ENCODE measurements around the gene SAMD11.

The SAMD11 gene

DNA sequence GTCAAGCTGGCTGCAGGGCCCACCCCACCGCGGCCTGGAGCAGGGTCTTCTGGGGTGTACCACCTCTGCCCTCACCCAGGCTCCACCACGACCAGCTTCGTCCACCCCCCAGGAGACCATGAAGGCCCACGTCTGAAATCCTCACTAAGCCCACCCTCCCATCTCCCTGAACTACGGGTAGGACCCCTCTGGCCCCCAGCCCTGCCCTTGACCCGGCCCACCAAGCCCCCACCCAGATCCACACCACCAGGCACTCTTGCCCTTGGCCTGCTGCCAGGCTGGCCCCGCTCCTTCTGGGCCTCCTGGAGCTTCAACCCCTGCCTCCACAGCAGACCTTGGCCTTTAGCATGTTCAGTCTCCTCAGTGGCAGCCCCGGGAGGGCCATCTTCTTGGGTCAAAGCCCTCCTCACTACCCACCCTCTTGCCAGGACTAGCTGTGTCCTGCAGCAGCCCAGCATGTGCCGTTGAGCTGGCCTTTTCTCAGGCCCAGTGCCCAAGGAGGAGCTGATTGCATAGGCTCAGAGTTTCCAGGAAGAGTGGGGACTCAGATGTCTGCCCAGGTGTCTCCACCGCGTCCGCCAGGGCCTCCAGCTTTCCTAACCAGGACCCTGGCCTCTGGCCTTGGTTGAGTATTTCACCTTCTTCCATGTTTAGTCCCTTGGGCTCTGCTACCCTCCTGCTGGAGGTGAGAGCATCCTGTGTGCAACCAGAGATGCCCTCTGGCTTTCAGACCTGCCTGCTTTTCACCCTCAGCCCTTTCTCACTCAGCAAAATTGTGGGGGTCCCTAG, 17.7 kb upstream of the SAMD11 start:
- peak; percentile 21 for DNase-seq

DNA sequence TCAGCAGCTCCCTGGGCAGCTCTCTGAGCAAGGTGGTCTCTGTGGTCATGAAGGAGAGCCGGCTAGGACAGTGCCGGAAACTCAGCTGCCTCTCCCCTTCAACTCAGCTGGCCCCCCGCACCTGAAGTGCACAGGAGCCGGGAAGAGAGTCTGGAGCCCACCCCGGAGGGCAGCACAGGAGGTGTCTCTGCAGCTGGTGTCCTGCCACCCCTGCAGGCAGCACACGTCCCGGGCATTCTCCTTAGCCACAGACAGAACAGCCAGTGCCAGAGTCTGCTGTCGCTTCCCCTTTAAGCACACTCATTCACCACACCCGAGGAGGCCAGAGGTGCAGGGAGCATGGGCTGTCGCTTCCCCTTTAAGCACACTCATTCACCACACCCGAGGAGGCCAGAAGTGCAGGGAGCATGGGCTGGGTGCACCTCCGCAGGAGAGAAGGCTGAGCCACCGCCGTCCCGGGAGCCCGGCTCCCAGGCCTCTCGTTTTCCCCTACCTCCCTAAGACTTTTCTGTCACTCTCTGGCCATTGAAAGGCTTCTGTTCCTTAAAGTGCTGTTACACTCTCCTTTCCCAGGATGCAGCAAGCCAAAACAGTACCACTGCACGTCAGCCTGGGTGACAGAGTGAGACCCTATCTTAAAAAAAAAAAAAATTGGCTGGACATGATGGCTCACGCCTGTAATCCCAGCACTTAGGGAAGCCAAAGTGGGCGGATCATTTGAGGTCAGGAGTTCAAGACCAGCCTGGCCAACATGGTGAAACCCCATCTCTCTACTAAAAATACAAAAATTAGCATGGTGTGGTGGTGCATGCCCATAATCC, 16.9 kb upstream of the SAMD11 start:
- DNase-seq = no peak

DNA sequence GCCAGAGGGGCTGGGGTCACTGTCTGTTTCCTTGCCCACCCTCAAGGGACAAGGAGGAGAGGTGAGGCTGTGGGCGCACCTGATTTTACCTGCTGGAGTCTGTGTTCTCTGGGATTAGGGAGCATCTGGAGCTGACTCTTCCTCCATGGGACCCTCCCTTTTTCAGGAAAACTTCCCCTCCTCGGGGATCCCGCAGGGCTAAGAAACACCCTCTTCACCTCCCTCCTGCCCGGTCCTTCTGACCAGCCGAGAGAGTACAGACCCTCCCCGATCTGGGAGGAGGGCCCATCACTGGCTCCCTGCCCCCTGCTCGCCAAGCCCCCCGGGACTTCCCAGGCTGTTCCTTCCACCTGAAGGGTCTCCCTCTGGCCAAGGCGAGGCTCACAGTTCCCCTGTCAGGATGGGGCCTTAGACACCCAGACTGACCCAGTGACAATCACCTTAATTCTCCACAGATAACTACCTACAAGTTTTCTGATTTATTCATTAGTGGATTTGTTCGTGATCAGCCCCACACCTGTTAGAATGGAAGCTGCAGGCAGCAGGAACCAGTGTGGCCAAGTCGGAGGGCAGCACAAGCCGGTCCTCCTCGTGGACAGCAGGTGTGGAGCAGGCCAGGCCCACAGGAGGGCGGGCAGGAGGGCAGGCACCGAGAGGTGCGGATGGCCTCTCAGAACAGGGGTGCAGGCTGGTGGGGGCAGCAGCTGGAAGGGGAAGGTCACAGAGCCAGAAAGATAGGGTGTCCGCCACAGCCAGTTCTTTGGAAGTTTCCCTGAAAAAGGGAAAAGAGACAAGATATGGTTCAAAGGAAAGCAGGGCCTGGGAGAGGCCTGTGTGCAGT, 15.9 kb upstream of the SAMD11 start:
- DNase-seq = no peak

DNA sequence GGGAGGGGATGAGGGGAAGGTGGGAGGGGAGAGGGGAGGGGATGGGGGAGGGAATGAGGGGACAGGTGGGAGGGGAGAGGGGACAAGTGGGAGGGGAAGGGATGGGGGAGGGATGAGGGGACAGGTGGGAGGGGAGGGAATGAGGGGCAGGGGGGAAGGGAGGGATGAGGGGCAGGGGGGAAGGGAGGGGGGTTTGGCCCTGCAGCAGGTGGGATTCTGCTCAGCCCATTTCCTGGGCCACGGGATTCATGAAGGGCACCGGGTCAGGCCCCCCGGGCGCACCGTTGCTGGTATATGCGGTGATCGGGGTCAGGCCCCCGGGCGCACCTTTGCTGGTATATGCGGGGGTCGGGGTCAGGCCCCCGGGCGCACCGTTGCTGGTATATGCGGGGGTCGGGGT, 15.1 kb upstream of the SAMD11 start:
- DNase-seq = no peak

DNA sequence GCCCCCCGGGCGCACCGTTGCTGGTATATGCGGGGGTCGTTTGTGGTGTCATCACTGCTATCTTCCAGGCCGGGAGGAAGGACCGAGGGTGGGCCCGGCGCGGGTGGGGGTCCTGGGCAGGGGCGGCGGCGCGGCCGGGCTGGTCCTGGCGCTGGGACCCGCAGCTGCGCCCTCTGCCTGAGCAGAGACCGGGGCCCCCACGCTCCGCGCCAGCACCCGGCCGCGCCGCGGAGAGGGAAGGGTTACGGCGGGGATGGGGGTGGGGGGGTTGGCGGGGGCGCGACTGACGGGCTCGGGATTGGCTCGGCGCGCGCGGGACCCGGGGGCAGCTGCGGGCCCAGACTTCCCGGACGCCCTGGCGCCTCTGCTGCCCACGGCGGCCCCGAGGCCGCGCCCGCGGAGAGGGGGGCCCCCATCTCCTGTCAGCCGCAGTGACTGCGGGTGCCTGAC, 13.8 kb upstream of the SAMD11 start:
- DNase-seq = peak; percentile 13

DNA sequence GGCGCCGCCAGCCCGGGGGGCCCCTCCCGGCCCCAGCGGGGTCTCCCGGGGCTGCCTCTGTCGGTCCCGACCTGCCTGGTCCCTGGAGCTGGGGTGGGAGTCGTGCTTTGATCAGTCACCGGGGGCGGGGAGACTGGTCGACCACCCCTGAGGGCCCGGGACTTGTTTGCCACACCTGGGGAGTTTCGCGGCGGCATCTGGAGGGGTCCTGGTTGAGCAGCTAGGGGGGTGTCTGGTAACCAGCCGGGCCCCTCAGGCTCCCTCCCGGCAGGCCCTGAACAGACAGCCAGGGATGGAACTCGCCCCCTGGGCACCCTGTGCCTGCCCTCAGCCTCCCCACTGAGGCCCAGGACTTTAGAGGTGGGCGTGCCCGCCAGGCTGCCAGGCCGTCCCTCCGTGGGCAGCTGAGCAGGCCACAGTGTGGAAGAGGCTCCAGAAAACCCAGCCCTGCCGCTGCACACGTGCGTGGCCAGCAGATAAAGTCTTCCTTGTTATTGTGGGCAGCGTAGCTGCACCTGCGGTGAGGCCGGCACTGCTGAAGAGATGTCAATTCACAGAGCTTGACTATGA, 13.3 kb upstream of the SAMD11 start:
- peak; percentile 18 for DNase-seq

DNA sequence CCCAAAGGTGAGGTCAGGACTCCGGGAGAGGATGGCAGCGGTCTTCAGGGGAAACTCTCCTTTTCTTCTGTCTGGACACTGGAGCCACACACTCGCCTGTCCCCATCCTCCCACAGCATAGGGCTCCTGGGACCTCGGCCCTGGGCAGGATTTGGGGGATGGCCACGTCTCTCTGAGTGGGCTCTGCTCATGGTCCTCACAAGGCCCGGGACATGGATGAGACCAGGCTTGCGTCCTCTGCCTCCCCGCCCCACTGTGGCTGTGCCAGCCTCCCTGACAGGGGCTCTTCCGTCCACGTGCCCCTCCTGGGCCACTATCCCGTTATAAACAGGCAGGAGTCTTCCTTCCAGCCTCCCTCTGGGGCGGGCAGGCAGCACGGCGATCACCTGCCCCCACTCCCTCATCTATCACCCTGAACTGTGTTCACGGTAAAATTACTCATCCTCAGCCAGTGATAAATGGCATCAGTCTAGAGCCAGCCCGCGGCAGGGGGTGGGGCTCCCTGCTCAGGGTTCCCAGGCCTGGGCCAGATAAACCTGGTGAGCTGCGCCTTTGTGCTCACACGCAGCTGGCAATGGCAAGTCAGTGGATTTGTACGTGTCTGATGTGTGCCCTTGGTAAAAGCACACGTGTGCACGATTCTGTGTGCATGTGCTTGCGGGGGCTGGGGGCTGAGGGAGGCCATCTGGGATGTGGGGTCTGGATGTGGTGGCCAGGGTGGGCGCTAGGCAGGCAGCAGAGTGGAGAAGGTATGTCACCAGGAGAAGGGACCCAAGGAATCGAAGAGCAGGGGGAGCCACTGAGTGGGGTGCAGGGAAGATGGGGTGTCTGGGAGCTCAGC, 12.6 kb upstream of the SAMD11 start:
- peak; percentile 16 for DNase-seq

DNA sequence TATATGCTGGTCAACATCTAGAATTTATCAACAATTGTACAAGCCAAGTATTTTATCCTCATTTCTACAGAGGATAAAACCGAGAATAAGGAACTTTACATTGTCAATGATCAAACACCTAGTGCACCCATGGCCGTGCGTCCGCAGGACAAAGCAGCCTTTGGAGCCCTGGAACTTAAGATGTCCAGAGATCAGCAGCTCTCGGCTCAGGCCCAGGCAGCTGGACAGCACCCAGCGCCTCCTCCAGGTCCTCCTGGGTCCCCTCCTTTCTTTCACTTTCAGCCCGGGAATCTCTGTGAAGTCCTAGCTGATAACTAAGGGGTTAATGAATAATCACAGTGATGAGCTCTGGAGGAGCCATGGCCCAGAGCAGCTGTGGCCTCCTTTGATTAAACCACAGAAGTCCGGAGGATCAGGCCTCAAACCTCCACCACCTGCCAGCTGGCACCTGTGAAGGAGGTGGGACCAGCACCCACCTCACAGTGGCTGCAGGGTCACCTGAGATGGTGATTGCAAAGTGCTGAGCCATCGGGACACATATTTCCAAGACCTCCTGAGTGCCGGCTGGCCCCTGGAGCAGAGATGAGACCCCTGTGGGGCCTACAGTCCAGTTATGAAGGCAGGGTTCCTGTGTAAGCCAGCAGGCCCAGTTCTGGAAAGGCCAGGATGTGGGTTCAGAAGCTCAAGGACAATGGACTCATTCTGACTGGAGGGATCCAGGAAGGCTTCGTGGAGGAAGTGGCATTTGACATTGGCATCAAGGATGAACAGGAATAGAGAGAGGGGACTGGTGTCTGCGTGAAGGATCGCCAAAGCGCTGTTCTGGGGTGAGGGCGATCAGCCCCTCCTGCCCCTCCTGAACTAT, 11.6 kb upstream of the SAMD11 start:
- no peak for DNase-seq

DNA sequence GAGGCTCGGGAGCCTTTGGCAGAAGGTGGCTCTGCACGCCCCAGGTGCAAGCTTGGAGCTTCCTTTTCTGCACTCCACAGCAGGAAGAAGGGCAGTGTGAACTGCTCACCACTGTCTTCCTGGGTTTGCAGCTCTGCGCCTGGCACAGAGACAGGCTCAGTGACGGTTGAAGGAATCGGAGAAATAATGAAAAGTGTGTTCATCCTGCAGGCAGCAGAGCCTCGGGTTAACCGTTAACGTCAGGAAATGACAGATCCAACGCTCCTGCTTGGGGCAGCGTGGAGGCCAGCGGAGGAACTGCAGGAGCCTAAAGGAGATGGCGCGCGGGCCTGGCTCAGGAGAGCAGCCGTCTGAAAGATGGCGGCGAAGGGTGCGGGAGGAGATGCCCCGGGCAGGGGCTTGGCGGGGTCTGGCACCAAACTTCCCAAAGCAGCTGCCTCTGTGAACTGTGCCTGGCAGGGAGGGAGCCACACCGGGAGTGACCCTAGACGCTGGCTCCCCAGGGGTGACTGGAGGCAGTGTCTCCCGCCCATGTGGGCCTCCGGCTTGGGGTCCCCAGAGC, 10.9 kb upstream of the SAMD11 start:
- peak; percentile 15 for DNase-seq

DNA sequence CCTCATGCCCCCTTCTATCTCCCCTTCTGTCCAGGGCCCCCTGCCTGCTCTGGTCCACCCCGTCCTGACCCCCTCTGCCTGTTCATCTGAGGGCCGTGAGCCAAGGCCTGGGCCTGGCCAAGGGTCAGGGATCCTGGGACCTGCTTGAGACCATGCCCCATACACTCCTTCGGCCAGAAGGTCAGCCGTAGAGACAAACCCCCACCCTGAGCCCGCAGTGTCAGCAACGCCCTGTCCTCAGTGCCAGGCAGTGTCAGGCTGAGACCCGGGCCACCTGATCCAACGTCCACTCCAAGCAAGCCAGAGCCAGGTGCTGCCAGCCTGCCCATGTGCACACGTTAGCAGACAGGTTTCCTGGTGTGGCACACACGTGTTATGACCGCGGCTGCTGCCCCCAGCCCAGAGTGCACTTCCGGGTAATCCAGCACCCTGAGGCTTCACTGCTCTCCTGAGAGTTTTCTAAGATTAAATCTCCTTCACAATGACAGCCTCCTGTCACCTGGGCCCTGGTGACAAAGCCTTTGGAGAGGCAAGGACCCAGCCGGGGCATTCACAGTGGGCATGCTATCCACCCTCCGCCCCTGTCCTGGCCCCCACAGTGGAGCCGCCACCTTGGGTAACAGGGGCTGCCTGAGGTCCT, 10.1 kb upstream of the SAMD11 start:
- DNase-seq = peak; percentile 14

DNA sequence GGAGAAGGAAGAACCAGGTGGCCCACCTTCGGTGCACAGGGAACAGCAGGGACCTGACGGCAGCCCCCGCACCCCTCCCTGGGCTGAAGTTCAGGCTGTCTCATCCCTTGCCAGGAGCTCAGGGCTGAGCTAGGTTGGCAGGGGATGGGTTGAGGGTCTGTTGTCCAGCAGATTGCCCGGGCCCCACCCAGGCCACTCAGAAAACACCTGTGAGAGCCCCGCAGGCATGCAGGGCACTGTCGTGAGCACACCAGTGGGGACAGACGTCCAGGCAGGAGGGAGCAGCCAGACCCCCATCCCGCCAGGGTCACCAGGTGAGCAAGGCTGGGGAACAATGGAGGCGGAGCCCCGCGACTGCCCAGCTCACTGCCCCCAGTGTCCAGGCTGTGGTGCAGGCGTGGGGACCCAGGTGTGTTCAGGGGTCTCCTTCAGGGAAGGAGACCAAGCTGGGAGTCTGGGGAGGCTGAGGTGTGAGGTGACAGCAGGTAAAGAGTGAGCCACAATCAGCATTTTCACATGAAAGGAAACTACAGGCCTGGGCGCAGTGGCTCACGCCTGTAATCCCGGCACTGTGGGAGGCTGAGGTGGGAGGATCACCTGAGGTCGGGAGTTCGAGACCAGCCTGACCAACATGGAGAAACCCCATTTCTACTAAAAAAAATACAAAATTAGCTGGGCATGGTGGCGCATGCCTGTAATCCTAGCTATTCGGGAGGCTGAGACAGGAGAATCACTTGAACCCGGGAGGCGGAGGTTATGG, 9.4 kb upstream of the SAMD11 start:
- no peak for DNase-seq

DNA sequence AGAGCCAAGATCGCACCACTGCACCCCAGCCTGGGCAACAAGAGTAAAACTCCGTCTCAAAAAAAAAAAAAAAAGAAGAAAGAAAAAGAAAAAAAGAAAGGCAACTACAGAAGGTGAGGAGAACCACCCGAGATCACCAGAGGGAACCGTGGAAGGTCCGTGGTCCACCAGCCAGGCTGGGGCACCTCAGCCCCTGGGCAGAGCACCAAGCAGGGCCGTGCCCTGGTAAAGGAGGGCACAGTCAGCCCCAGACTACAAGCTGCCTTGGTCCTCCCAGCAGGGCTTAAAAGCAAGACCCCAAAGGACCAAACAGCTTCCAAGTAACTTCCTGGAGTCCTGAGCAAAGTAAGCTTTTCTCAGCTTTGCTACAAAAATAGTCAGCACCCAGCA, 8.8 kb upstream of the SAMD11 start:
- DNase-seq = no peak

DNA sequence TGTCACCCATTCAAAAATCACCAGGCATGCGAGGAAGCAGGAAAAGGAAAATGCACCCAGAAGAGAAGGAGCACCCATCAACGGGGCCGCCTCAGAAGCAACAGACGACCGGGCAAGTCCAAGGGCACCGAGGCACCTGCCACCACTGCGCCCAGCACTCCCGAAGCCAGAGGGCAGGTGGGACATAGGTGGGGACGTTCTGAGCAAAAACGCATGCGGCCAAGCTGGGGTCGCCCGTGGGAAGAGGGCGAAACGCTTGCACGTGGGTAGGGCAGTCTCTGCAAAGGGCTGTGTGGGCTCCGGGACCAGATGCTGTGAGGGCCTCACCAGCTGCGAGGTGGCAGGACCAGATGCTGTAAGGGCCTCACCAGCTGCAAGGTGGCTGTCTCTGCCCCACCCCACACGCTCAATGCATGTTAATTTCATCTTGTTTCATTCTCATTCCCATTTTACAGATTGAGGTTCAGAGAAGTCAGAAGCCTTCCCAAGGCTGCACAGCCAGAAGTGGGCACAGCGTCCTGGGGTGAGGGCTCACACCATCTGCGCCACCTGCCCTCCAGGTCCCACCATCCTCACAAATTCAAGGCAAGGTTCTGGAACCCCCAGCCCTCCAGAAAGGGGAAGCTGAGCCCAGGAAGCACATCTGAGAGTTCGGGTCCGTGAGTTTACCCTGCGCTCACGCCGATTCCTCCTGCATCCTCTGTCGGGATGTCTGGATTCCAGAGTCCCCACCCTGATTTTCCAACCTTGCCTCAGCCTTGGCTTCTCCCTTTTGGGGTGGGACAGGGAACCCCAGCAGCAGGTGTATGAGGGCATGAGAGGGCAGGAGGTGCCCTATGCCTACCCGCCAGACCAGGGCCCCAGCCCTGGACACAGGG, 8.2 kb upstream of the SAMD11 start:
- no peak for DNase-seq

DNA sequence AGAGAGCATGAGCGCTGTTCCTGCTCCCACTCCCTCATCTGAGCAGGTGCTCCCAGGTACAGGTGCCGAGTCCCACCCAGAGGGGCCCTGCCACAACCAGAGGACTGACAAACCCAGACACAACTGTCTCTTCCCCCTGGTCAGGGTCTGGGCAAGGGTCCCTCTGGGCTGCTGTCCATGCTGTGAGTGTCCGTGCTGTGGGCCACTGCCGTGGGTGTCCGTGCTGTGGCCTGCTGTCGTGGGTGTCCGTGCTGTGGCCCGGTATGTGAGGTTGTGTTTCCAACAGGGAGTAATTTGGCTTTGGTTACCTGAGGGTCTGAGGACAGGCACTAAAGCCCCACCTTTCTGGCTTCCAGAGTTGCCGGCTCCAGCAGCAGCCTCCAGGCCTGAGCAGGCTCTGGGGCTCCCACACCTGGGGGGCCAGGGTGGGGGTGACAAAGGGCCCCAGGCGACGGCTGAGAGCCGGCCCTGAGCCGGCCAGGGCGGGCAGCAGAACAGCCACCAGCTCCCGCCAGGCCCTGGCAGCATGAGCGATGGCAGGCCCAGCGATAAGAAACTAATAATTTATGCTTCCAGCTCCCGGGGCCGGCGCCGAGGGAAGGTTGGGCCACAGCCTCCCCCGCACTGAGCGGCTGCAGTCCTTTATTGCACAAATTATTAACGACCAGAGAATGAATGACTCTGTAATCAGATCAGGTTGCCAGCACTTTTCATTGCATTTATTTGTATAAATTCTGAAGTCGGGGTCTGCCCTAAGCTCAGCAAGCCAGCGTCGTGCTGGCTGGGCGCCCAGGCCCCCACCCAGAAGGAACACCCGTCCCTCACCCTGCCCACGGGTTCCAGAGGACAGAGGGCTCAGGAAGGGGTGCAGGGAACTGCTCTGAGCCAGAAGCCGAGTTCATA, 7.3 kb upstream of the SAMD11 start:
- no peak for DNase-seq

DNA sequence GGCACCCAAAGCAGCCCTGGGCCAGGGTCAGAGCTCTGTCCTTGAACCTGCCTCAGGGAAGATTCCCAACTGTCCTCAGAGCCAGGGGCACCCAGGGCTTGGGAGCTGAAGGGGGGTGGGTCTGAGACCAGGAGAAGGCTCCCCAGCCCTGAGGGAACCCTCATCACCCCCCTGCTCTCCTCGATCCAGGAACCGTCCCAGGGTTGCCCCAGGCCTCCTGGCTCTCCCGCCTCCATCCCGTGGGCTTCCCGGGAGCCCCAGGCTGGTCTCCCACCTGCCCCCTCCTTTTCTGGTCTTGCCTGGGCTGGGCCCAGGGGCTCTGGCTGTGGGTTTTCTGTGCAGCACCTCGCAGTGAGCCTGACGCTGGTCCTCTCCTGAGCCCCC, 6.7 kb upstream of the SAMD11 start:
- no peak for DNase-seq

DNA sequence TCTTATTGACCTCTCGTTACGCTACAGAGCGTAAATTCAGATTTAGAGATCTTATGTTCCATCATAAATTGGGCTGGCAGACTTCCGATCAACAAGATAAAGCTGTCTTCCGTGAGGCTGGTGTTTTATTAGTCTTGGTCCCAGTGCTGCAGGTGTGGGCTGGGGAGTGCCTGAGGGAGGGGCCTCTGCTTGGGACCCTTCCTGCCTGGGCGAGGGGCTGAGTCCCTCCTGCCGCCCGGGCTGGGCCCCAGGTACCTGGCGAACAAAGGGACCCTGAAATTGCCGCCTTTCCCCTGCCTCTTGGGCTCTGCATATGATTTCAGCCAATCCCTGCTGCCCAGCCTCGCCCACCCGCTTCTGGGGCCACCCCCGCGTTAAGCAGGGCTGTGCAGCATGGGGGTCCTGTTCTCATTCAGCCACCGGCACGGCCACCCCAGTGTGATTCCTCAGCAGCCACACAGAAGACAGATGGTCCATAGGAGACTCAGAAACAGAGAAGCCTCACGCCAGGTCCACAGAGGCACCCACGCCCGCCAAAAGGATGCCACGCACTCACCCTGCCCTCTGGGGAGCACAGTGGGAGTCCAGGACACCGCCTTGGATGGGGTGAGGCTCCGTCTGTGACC, 6.1 kb upstream of the SAMD11 start:
- no peak for DNase-seq

DNA sequence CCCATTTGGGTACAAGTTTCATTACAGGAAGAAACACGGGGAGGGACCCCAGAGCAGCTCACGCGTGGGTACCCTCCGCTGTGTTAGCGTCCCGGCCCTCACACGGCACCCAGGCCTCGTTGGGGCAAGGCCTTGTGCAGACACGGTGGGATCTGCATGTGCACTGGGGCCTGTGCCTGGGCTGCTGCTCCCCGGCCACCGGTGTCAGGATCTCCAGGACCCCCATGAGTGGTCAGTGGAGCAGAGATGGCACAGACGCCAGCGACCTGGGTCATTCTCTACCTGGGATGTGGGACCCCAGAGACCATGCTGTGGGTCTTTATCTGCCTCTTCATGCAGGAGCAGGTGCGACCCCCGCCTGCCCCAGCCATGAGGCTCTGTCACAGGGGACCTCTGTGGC, 5.4 kb upstream of the SAMD11 start:
- no peak for DNase-seq

Measured in activated T-cell treated with anti-CD3 and anti-CD28 coated beads, Interleukin-2, amount 50 U/mL, for 1 hour (primary cell).